ENCODE measurements around the gene KRT76.

The KRT76 gene

GRCh38 chr12:52794479-52795331 lies 17.6 kb upstream of the KRT76 start:
- Histone ChIP-seq H3K9me3 (ENCODE audit: low read length) (no peaks in the 10 kb centered on the region), H3K9ac (ENCODE audit: low read length) (no peak overlapping the region), H3K79me2 (ENCODE audit: insufficient read depth, low read length) (no peaks in the 10 kb centered on the region), H3K36me3 (ENCODE audit: insufficient read depth, low read length) (no peaks in the 10 kb centered on the region), H3K9me2 (ENCODE audit: low read depth, low read length) (no peaks in the 10 kb centered on the region), H3K4me3 (ENCODE audit: low read depth, low read length, poor library complexity, severe bottlenecking) (no peak overlapping the region), H3K27me3 (ENCODE audit: insufficient read depth, low read length) (peaks cover 3% of the 10 kb centered on the region; the same call in 1 of the 2 replicates), H3K27ac (ENCODE audit: low read depth, low read length, poor library complexity, severe bottlenecking) (no peak overlapping the region), H2AFZ (ENCODE audit: low read length) (no peak overlapping the region), H3K4me1 (ENCODE audit: insufficient read depth, low read length, severe bottlenecking) (no peaks in the 10 kb centered on the region), H3K4me2 (ENCODE audit: low read length) (no peak overlapping the region), H3F3A (ENCODE audit: insufficient read depth, low read length) (no peaks in the 10 kb centered on the region), H4K20me1 (ENCODE audit: insufficient read depth, low read length) (no peaks in the 10 kb centered on the region)
- TF ChIP-seq CTCF (IDR thresholded peaks at IDR 0.05; ENCODE audit: low read length) = no peak
- TF ChIP-seq EZH2 (IDR thresholded peaks at IDR 0.05; ENCODE audit: borderline replicate concordance, low read length) = no peak

DNA sequence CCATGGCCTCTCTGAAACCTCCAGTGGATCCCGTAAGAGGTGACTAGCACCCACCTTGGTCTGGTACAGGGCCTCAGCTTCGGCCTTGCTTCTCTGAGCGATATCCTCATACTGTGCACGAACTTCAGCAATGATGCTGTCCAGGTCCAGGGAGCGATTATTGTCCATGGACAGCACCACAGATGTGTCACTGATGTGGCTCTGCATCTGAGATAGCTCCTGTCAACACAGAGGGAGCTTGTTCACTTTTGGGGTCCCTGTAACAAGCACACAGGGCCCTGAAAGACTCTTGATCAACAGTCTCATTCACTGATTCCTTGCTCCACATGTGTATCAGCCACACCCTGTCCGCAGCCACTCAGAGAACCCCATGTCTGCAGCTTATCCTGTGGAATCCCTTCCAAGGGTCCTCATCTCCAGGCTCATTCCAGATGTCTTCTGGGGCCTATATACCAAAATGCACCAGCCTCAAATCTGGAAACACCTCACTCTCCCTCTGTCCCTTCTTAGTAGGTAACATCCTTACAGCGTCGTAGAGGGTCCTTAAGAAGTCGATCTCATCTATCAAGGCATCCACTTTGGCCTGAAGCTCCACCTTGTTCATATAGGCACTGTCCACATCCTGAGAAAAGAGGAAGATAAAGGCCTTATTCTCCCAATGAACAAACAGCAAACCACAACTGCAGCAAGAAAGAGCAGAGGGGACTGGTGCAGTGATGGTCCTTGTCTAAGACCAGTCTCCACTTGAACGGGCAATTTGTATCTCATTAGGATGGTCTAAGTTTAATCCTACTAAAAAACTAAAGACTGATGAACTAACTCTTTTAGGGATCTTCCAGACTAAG lies 15.3 kb upstream of the KRT76 start:
- Histone ChIP-seq H3K27ac (ENCODE audit: low read depth, low read length, poor library complexity, severe bottlenecking) (no peak overlapping the region), H3K9ac (ENCODE audit: low read length) (no peak overlapping the region), H4K20me1 (ENCODE audit: insufficient read depth, low read length) (no peaks in the 10 kb centered on the region), H3F3A (ENCODE audit: insufficient read depth, low read length) (no peaks in the 10 kb centered on the region), H2AFZ (ENCODE audit: low read length) (no peak overlapping the region), H3K4me2 (ENCODE audit: low read length) (no peak overlapping the region), H3K27me3 (ENCODE audit: insufficient read depth, low read length) (no peaks in the 10 kb centered on the region), H3K4me1 (ENCODE audit: insufficient read depth, low read length, severe bottlenecking) (no peaks in the 10 kb centered on the region), H3K79me2 (ENCODE audit: insufficient read depth, low read length) (no peaks in the 10 kb centered on the region), H3K4me3 (ENCODE audit: low read depth, low read length, poor library complexity, severe bottlenecking) (no peak overlapping the region), H3K9me3 (ENCODE audit: low read length) (no peaks in the 10 kb centered on the region), H3K36me3 (ENCODE audit: insufficient read depth, low read length) (no peaks in the 10 kb centered on the region), H3K9me2 (ENCODE audit: low read depth, low read length) (no peaks in the 10 kb centered on the region)
- no peak for TF ChIP-seq EZH2 (IDR thresholded peaks at IDR 0.05; ENCODE audit: borderline replicate concordance, low read length)
- no peak for TF ChIP-seq CTCF (IDR thresholded peaks at IDR 0.05; ENCODE audit: low read length)

DNA sequence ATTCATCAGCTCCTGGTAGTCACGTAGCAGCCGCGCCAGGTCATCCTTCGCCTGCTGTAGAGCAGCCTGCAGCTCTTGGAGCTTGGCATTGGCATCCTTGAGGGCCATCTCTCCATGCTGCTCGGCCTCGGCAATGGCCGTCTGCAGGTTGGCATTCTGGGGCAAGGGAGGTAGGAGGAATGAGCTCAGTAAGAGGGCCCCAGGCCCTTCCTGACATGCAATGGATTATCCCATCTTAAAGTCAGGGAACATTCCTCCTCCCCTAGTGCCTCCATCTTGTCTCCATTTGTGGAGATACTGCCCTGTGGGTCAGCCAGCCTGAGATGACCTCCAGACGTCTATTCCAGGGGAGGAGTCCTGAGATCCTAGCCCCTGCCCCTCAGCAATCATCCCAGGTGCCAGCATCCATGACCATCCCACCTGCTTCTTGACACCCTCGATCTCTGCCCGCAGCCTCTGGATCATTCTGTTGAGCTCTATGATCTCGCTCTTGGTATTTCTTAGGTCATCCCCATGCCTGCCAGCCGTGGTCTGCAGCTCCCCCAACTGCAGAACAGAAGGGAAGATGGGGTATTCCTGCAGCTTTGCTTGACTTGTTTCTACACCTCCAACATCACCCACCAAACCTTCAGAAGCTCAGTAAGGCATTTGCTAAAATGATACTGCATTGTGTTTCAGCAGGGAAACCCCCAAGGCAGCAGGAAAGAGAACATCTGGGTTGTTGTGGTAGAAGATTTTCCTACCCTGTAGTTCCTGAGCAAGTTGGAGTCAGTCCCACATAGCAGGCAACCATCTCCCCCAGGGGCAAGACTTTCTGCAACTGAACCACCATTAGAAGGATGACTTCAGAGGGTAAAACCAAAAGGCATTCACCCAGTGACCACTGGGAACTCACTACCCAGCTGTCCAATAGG lies 14.4 kb upstream of the KRT76 start:
- Histone ChIP-seq H3K4me3 (ENCODE audit: low read depth, low read length, poor library complexity, severe bottlenecking) (no peak overlapping the region), H3K27me3 (ENCODE audit: insufficient read depth, low read length) (no peaks in the 10 kb centered on the region), H3K9ac (ENCODE audit: low read length) (no peak overlapping the region), H2AFZ (ENCODE audit: low read length) (no peak overlapping the region), H4K20me1 (ENCODE audit: insufficient read depth, low read length) (no peaks in the 10 kb centered on the region), H3K9me3 (ENCODE audit: low read length) (no peaks in the 10 kb centered on the region), H3K79me2 (ENCODE audit: insufficient read depth, low read length) (no peaks in the 10 kb centered on the region), H3K4me1 (ENCODE audit: insufficient read depth, low read length, severe bottlenecking) (no peaks in the 10 kb centered on the region), H3K9me2 (ENCODE audit: low read depth, low read length) (no peaks in the 10 kb centered on the region), H3K4me2 (ENCODE audit: low read length) (no peak overlapping the region), H3K27ac (ENCODE audit: low read depth, low read length, poor library complexity, severe bottlenecking) (no peak overlapping the region), H3K36me3 (ENCODE audit: insufficient read depth, low read length) (no peaks in the 10 kb centered on the region), H3F3A (ENCODE audit: insufficient read depth, low read length) (no peaks in the 10 kb centered on the region)
- TF ChIP-seq EZH2 (IDR thresholded peaks at IDR 0.05; ENCODE audit: borderline replicate concordance, low read length) (no peak), CTCF (IDR thresholded peaks at IDR 0.05; ENCODE audit: low read length) (no peak)
